Thyroid gland (tissue), 4 donors: ENCODE results near the gene OR10G8.

Source experiments
- CTCF ChIP-seq, 6 experiments: fragments of 200-600 bp in 3 of 6; fragments of 450-650 bp in 3 of 6; sonication (generic) in 3 of 6; IDR thresholded peaks; one replicate each; pipeline ENCODE4 v1.5.1; 2016 to 2019; ENCODE audit warnings: antibody characterized with exemption in 6 of 6, mild to moderate bottlenecking in 2 of 6, inconsistent platforms in 1 of 6, moderate library complexity in 1 of 6
- POLR2A ChIP-seq, 2 donors: fragments of 450-650 bp; IDR thresholded peaks; one replicate each; pipeline ENCODE4 v1.6.1; 2017; ENCODE audit warnings: antibody characterized with exemption in 2 of 2, mild to moderate bottlenecking in 2 of 2, moderate library complexity in 1 of 2

GRCh38 chr11:124075841-124076651 lies 49.4 kb downstream of the OR10G8 start:
- TF ChIP-seq CTCF (IDR thresholded peaks at IDR 0.05) (no peak), POLR2A (IDR thresholded peaks at IDR 0.05) (no peak)
